ENCODE measurements around the gene ARHGAP24.
A peak's percentile ranks its signal among the peaks of the same experiment; 100 is the strongest.
"Not testable (repeated sequence)": the region's sequence is repeated elsewhere in the genome, so short reads cannot be mapped to it uniquely, and the experiment has no call there.

The ARHGAP24 gene

DNA sequence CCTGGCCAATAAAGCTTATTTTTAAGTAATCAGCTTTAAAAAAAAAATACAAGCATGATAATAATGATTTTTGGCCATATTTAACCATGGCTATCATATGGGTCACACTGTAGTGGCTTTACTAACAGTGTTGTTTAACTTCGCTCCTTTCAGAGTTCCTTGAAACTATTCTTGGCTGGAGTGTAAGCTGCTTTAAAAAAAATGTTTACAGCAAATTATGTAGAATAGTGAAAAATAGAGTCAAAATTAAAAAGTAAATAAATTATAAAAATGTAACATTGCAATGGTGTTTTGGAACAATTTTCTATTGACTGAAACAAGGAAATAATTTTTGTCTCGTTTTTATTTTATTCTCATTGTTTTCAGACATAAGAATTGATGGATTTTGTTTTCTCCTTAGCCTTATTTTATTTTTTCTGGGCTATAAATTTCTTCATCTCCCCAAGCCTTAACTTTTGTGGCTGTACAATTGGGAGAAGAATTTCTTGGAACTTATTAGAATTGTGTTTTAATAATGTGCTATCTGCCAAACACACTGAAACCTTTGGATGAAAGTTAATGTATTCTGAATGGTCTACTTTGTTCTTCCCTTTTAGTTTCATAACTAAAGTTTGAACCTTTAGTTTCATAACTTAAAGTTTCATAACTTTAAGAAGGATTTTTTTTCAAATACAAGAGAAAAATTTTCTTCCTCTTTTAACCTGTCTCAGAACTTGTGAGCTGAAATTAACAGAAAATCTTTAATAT lies 182.0 kb downstream of the ARHGAP24 start:
- no peak for DNase-seq (ENCODE audit: low read depth)
- no peak overlapping the region for H3K4me3 ChIP-seq (ENCODE audit: control insufficient read depth, low read depth, low read length)
- TF ChIP-seq CTCF (conservative IDR thresholded peaks at IDR 0.05; ENCODE audit: control insufficient read depth, insufficient read depth, low read depth, low read length), result no peak

DNA sequence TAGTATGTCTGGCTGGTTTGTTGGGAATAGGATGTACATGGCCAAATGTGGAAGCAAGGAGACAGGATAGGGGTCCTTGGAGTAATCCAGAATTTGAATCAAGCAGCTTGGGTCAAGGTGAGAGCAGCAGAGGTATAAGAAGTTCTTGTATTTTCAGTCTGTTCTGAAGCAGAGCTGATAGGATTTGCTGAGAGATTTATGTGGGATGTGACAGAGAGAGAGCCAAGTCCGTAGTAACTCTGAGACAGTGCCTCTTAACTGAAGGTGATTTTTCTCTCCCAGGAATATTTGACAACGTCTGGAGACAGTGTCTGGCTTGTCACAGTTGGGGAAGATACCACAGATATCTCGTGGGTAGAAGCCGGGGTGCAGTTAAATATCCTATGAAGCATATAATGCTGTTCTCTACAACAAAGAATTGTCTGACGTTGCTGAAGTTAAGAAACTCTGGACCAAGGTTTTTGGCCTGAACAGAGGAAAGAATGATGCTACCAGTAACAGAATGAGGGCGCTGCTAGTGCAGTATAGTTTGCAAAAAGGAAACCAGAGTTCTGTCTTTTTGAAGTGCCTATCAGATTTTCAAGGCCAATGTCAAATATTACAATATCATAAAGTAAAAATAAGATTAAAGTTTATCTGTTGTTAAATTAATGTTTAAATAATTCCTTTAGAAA lies 184.0 kb downstream of the ARHGAP24 start:
- TF ChIP-seq CTCF (conservative IDR thresholded peaks at IDR 0.05; ENCODE audit: control insufficient read depth, insufficient read depth, low read depth, low read length), result peak; percentile 32
- peak; percentile 31 for DNase-seq (ENCODE audit: low read depth)
- H3K4me3 ChIP-seq (ENCODE audit: control insufficient read depth, low read depth, low read length), result no peak overlapping the region

DNA sequence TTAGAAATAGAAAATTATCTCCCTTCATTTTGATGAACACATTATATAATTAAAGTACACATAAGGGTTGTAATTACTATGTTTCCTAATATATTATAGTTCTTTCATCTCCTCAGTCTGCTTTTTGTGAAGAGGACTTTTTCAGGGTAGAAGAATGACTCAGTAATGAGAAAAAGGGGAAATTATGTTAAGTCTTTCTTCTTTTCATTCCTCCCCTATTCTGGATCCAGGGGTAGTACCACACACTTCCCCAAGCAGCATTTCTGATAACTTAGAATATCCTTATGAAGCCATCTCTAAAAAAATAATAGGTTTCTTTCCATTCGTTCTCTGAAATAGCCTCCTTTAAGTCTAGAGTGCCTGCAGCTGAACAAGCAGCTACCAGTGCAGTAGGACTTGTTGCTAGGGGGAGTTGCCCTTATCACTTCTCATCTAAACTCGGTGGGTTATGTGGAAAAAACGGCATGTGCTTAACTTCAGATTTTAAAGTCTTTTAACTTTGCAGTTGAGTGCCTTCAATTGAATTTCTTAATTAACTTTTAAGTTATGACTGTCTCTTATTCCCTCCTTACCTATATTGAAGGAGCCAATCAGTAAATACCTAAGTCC lies 184.8 kb downstream of the ARHGAP24 start:
- DNase-seq (ENCODE audit: low read depth), result no peak
- no peak for TF ChIP-seq CTCF (conservative IDR thresholded peaks at IDR 0.05; ENCODE audit: control insufficient read depth, insufficient read depth, low read depth, low read length)
- no peak overlapping the region for H3K4me3 ChIP-seq (ENCODE audit: control insufficient read depth, low read depth, low read length)

GRCh38 chr4:85666625-85667024 lies 191.7 kb downstream of the ARHGAP24 start:
- not testable (repeated sequence) for DNase-seq (ENCODE audit: low read depth)

DNA sequence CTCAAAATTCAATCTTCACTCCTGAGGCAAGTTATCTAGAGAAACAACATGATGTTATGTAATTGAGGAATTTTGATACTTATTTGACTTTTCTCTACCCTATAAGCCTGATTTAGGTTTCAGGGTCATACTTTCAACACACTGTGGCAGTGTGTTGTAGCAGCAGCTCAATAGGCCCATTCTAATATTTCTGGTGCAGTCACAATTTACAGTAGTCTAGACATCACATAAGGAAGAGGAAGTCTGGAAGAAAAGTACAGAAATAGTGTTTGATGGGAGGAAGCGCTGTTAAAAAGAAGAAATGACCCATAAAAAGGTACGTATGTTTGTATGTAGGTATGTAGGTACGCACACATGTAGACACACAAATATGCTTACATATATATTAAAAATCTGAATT lies 194.3 kb downstream of the ARHGAP24 start:
- no peak for DNase-seq (ENCODE audit: low read depth)
- no peak for TF ChIP-seq CTCF (conservative IDR thresholded peaks at IDR 0.05; ENCODE audit: control insufficient read depth, insufficient read depth, low read depth, low read length)
- no peak overlapping the region for H3K4me3 ChIP-seq (ENCODE audit: control insufficient read depth, low read depth, low read length)

More at GRCh38 chr4:85666625-85667024, 191.7 kb downstream of the ARHGAP24 start:
- H3K4me3 ChIP-seq (ENCODE audit: control insufficient read depth, low read depth, low read length), result not testable (repeated sequence)

DNA sequence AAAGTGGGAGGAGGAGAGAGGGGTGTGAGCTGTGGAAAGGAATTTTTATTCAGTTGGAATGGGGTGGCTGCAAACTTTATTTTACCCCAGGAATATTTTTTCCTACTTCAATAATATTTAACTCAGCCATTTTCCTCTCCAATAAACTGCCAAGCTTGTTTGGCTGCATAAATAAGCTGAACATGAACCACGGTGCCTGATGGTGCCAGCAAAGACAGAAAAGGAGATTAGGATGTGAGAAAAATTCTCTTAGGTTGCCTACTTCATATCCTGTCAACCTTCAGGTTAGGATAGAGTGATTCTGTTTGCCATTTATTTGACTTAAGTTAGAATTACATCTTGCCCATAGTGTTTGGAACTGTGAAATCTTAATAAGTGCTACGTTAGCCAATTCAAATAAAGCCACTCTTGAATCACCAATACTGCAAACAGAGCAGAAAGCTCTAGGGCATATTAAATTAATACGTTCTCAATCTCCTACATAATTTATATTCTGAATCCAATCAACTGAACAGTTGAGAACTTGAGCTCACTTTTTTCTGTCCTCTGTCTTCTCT lies 195.1 kb downstream of the ARHGAP24 start:
- no peak for DNase-seq (ENCODE audit: low read depth)
- H3K4me3 ChIP-seq (ENCODE audit: control insufficient read depth, low read depth, low read length), result no peak overlapping the region

More for the DNA sequence above, 195.1 kb downstream of the ARHGAP24 start:
- no peak for TF ChIP-seq CTCF (conservative IDR thresholded peaks at IDR 0.05; ENCODE audit: control insufficient read depth, insufficient read depth, low read depth, low read length)
